Glomerular endothelial cell (primary cell): Measurements from ENCODE around the gene APEH. TPM values are rescaled to one million over a fixed set of nuclear protein-coding genes. Genes with fewer than 3 reads are reported as not detected.

Experiments used
- DNase-seq: peaks from one replicate; pipeline ENCODE4 v3.0.0-alpha.2; 2011; ENCODE audit warnings: low read depth, low spot score; ENCODE audit errors: extremely low read depth
- total RNA-seq: library from RNA; depleted of rRNA; stranded (reverse); fragments of >200 nt; gene quantifications from 2 replicates; pipeline ENCODE4 v1.2.3, GENCODE V29; 2015

Gene APEH
- total RNA-seq, 1 donor from 2014 or later, result 58.5 TPM

DNA sequence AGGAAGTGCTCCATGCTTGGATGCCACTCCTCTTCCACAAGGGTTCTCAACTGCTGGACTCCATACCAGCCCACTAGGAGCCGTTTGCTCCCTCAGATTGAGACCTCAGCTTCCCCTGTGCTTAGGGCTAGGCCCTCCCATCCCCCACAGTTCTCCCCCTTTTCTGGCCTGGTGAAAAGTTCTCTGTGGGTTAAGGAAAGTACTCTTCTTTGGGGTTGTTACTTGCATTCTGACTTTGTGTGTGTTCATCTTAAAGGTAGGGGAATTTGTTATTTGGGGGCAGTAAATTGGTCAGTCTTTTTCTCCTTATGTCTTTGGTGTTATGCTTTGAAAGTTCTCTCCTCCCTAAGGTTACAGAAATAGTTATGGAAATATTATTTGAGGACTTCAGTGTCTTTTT lies 24.0 kb upstream of the APEH start:
- no peak for DNase-seq

GRCh38 chr3:49650637-49651036 lies 23.5 kb upstream of the APEH start:
- no peak for DNase-seq

GRCh38 chr3:49652218-49652902 lies 21.8 kb upstream of the APEH start:
- no peak for DNase-seq

GRCh38 chr3:49652903-49653415 lies 21.2 kb upstream of the APEH start:
- DNase-seq, result no peak

- no peak for DNase-seq
These were observed 20.5 kb upstream of the APEH start for GRCh38 chr3:49653621-49654020.

GRCh38 chr3:49654176-49654825 lies 19.9 kb upstream of the APEH start:
- DNase-seq, result no peak

- no peak for DNase-seq
These were observed 19.1 kb upstream of the APEH start for GRCh38 chr3:49654955-49655556.

DNA sequence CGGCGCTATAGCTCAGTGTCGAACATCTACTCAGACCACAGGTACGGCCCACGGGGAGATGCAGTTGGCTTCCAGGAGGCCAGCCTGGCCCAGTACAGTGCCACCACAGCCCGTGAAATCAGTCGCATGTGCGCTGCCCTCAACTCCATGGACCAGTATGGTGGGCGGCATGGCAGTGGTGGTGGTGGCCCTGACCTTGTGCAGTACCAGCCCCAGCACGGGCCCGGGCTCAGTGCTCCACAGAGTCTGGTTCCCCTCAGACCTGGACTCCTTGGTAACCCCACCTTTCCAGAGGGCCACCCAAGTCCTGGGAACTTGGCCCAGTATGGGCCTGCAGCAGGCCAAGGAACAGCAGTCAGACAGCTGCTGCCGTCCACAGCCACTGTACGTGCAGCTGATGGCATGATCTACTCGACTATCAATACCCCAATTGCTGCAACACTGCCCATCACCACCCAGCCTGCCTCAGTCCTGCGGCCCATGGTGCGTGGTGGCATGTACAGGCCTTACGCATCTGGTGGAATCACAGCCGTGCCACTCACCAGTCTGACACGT lies 18.3 kb upstream of the APEH start:
- no peak for DNase-seq

DNA sequence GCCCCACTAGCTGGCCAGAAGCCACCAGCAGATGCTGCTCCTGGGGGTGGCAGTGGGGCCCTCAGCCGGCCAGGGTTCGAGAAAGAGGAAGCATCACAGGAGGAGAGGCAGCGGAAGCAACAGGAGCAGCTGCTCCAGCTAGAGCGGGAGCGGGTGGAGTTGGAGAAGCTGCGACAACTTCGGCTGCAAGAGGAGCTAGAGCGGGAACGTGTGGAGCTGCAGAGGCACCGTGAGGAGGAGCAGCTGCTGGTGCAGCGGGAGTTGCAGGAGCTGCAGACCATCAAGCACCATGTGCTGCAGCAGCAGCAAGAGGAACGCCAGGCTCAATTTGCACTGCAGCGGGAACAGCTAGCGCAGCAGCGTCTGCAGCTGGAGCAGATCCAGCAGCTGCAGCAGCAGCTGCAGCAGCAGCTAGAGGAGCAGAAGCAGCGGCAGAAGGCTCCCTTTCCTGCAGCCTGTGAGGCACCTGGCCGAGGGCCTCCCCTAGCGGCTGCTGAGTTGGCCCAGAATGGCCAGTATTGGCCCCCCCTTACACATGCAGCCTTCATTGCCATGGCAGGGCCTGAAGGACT lies 17.5 kb upstream of the APEH start:
- no peak for DNase-seq

- DNase-seq, result no peak
These were observed 16.8 kb upstream of the APEH start for GRCh38 chr3:49657208-49657915.

GRCh38 chr3:49658711-49659110 lies 15.4 kb upstream of the APEH start:
- no peak for DNase-seq

- no peak for DNase-seq
These were observed 14.4 kb upstream of the APEH start for GRCh38 chr3:49659756-49660155.

DNA sequence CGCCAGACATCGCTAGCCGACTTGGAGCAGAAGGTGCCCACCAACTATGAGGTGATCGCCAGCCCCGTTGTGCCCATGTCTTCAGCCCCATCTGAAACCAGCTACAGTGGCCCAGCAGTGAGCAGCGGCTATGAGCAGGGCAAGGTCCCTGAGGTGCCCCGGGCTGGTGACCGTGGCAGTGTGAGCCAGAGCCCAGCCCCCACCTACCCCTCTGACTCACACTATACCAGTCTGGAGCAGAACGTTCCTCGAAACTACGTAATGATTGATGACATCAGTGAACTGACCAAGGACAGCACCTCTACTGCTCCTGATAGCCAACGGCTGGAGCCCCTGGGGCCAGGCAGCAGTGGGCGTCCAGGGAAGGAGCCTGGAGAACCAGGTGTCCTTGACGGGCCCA lies 12.9 kb upstream of the APEH start:
- no peak for DNase-seq

DNA sequence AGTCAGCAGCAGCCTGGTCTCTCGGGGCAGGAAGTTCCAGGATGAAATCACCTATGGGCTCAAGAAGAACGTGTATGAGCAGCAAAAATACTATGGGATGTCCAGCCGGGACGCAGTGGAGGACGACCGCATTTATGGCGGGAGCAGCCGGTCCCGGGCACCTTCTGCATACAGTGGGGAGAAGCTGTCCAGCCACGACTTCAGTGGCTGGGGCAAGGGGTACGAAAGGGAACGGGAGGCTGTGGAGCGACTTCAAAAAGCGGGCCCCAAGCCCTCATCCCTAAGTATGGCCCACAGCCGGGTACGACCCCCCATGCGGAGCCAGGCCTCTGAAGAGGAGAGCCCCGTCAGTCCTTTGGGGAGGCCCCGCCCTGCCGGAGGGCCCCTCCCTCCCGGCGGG lies 12.1 kb upstream of the APEH start:
- DNase-seq, result no peak

GRCh38 chr3:49662720-49663413 lies 11.3 kb upstream of the APEH start:
- DNase-seq, result no peak

DNA sequence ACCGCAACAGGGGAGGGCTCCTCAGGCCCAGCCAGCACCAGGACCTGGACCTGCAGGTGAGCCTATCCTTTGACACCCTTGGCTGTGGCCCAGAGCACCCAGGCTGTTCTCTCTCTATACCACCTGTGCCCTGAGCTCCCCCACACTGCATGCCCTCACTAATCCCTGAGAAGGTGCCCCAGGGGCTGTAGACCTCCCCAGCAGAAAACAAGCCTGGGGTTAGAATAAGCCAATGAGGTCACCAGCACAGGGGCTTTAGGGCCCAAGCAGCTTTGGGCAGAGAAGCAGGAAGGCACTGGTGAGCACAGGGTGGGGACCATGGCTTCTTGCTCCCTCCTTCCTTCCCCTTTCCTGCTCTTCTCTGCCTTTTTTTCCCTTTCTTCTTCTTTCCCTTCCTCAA lies 10.3 kb upstream of the APEH start:
- DNase-seq, result no peak

GRCh38 chr3:49664300-49664699 lies 9.9 kb upstream of the APEH start:
- no peak for DNase-seq

- no peak for DNase-seq
These were observed 8.2 kb upstream of the APEH start for GRCh38 chr3:49665822-49666519.

DNA sequence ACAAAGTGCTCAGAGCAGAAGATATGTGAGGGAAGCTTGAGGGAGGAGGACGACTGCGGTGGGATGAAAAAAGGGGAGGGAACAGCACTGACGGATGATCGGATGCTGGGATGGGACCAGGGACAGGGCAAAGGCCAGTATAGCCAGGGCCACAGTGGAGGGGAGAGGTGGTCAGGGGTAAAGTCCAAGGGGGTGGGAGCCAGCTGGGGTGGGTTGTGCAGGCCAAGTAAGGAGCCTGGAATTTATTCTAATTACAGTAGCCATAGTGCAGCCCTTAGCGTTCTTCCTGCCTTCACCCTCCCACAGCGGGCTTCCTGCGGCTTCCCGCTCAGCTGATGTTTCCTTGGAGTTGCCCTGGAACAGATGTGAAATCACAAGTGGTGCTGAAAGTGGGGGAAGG lies 7.6 kb upstream of the APEH start:
- DNase-seq, result no peak
